GM12878 (cell line): Measurements from ENCODE around the gene KICS2. TPM values are rescaled to one million over a fixed set of nuclear protein-coding genes. Genes with fewer than 3 reads are reported as not detected.

ENCODE experiments used
- ATAC-seq: fragments of 200-7000 bp; cut with Tn5 transposase; 3 replicates; pipeline ENCODE4 v1.9.1; 2020; ENCODE audit warnings: mild to moderate bottlenecking, moderate library complexity
- BruUV-seq: library from RNA; stranded (reverse); fragments of 400-500 nt; replicated peaks from 2 replicates; lab custom pipeline; 2021; lab: Mats Ljungman, UMichigan
- CTCF ChIA-PET: fragments of 300-600 bp; sonication (Branson Sonifier 250); formaldehyde crosslinking; extraction: SDS; loops from one replicate; lab custom pipeline; 2021; ENCODE audit warnings: inconsistent platforms; lab: Yijun Ruan, JAX
- POLR2A ChIA-PET: fragments of 350-600 bp; formaldehyde crosslinking; extraction: SDS; loops from one replicate; lab custom pipeline; 2021; ENCODE audit warnings: inconsistent platforms; lab: Charles Lee
- RAD21 ChIA-PET: fragments of 300-600 bp; sonication (Branson Sonifier 250); formaldehyde crosslinking; loops from one replicate; lab custom pipeline; 2023; ENCODE audit warnings: antibody characterized with exemption; ENCODE audit not compliant: unreplicated experiment; lab: Charles Lee
- SMC1A ChIA-PET: fragments of 300-600 bp; sonication (Branson Sonifier 250); formaldehyde crosslinking; loops from one replicate; lab custom pipeline; 2023; ENCODE audit not compliant: unreplicated experiment, uncharacterized antibody; lab: Charles Lee
- DNase-seq: peaks from one replicate; pipeline ENCODE4 v3.0.0-alpha.2; 2011; ENCODE audit warnings: low read depth, low spot score
- FAIRE-seq: peaks from 3 replicates; lab custom pipeline; 2011; peaks lifted over from hg19 to GRCh38; lab: Jason Lieb, UNC
- H2AFZ ChIP-seq: 2 replicates; pipeline ENCODE4 v1.6.0; 2011; ENCODE audit warnings: low read depth, low read length, control low read depth; ENCODE audit not compliant: control insufficient read depth
- H3K27ac ChIP-seq: 2 replicates; pipeline ENCODE4 v1.5.1; 2011; ENCODE audit warnings: control low read depth; ENCODE audit not compliant: control insufficient read depth, insufficient read depth
- H3K27me3 ChIP-seq, 2 experiments: replicated peaks in 1 of 2; 2 replicates each; pipeline versions ENCODE4 v1.6.0 to v1.6.1; 2011; ENCODE audit warnings: low read length in 1 of 2; ENCODE audit not compliant: control insufficient read depth in 2 of 2, insufficient read depth in 2 of 2
- H3K36me3 ChIP-seq, 2 experiments: 2 replicates each; pipeline ENCODE4 v1.5.1; 2011; ENCODE audit warnings: low read length in 1 of 2; ENCODE audit not compliant: control insufficient read depth in 2 of 2, insufficient read depth in 2 of 2
- H3K4me1 ChIP-seq: 2 replicates; pipeline ENCODE4 v1.6.1; 2011; ENCODE audit warnings: mild to moderate bottlenecking, low read length, moderate library complexity, mixed read lengths; ENCODE audit not compliant: control insufficient read depth, insufficient read depth
- H3K4me2 ChIP-seq: 2 replicates; pipeline ENCODE4 v1.6.0; 2011; ENCODE audit warnings: control low read depth; ENCODE audit not compliant: control insufficient read depth, insufficient read depth
- H3K4me3 ChIP-seq: fragments of 200-600 bp; sonication (generic); 2 replicates; pipeline ENCODE4 v1.5.1; 2016
- H3K79me2 ChIP-seq: 2 replicates; pipeline ENCODE4 v1.6.0; 2011; ENCODE audit warnings: low read length; ENCODE audit not compliant: control insufficient read depth, insufficient read depth
- H3K9ac ChIP-seq: 2 replicates; pipeline ENCODE4 v1.8.0; 2011; ENCODE audit warnings: low read length, control low read depth, mixed read lengths; ENCODE audit not compliant: control insufficient read depth, insufficient read depth
- H3K9me3 ChIP-seq: replicated peaks from 3 replicates; pipeline ENCODE4 v1.5.1; 2011; ENCODE audit warnings: mild to moderate bottlenecking, low read length; ENCODE audit not compliant: control insufficient read depth, insufficient read depth
- H4K20me1 ChIP-seq: 2 replicates; pipeline ENCODE4 v1.6.0; 2011; ENCODE audit not compliant: control insufficient read depth, insufficient read depth
- ATF3 ChIP-seq: IDR thresholded peaks from 2 replicates; pipeline ENCODE4 v1.6.1; 2011; ENCODE audit warnings: low read depth, mild to moderate bottlenecking, low read length, moderate library complexity, borderline replicate concordance; ENCODE audit errors: extremely low read depth
- ELK1 ChIP-seq: IDR thresholded peaks from 2 replicates; pipeline ENCODE4 v1.6.1; 2012; ENCODE audit warnings: low read depth, low read length, improper control_type of control experiment
- FOXK2 ChIP-seq: fragments of 450-650 bp; IDR thresholded peaks from 2 replicates; pipeline ENCODE4 v1.6.1; 2017; ENCODE audit warnings: mild to moderate bottlenecking, moderate library complexity
- GABPA ChIP-seq: IDR thresholded peaks from 2 replicates; pipeline ENCODE4 v1.6.1; 2014; ENCODE audit warnings: antibody characterized with exemption, low read depth, mild to moderate bottlenecking, inconsistent platforms
- HDGF ChIP-seq: fragments of 450-650 bp; IDR thresholded peaks from 2 replicates; pipeline ENCODE4 v1.6.1; 2016; ENCODE audit warnings: antibody characterized with exemption
- HSF1 ChIP-seq: fragments of 150-350 bp; IDR thresholded peaks from 2 replicates; pipeline ENCODE4 v1.6.1; 2014; ENCODE audit warnings: mild to moderate bottlenecking, low read depth, low read length
- NFXL1 ChIP-seq: fragments of 450-650 bp; IDR thresholded peaks from 2 replicates; pipeline ENCODE4 v1.6.1; 2017; ENCODE audit warnings: antibody characterized with exemption, mild to moderate bottlenecking, borderline replicate concordance
- NKRF ChIP-seq: fragments of 450-650 bp; conservative IDR thresholded peaks from 2 replicates; pipeline ENCODE4 v1.6.1; 2017; ENCODE audit warnings: mild to moderate bottlenecking, moderate library complexity
- WRNIP1 ChIP-seq: IDR thresholded peaks from 2 replicates; pipeline ENCODE4 v1.6.1; 2011; ENCODE audit warnings: low read depth, low read length, improper control_type of control experiment, borderline replicate concordance
- WGBS: methylation state at CpG from one replicate; pipeline ENCODE4 v1.1.6; 2016; ENCODE audit warnings: low lambda C conversion rate; ENCODE audit not compliant: insufficient replicate concordance, insufficient coverage; ENCODE audit errors: missing lambda C conversion rate; 5-methylcytosine and 5-hydroxymethylcytosine counted together
- in situ Hi-C: fragments of 300-500 bp; cut with MboI; formaldehyde crosslinking; loops from 9 replicates; pipeline ENCODE4 v1.14.3; 2018; ENCODE audit warnings: mixed read lengths
- intact Hi-C: fragments of 100-400 bp; cut with micrococcal nuclease; formaldehyde crosslinking; loops from one replicate; pipeline ENCODE4 v1.14.2; 2022; ENCODE audit not compliant: unreplicated experiment
- polyA plus RNA-seq, 11 experiments: library from polyadenylated mRNA; depleted of rRNA in 4 of 11; unstranded in 6 of 11; stranded (reverse) in 5 of 11; fragments of >200 nt; fragmentation: Nextera tagmentation in 4 of 11; fragmentation: Illumina TruSeq in 1 of 11; extraction: Ambion mirVana in 4 of 11; extraction: Trizol in 1 of 11; gene quantifications; 1 replicate in 1 of 11; 2 replicates in 10 of 11; pipeline versions ENCODE4 v1.2.1 to v1.2.3, GENCODE V29; 2011 to 2016; ENCODE audit warnings: inconsistent platforms in 2 of 11, missing spikeins in 2 of 11, low read depth in 1 of 11
- small RNA-seq: library from RNA; depleted of rRNA; stranded (forward); fragments of <200 nt; gene quantifications from one replicate; pipeline ENCODE3, GENCODE V24; 2014
- total RNA-seq, 4 experiments: library from RNA; depleted of rRNA in 3 of 4; stranded (reverse); fragments of >200 nt in 3 of 4; fragmentation: Illumina TruSeq in 1 of 4; extraction: Trizol in 1 of 4; gene quantifications; 2 replicates each; pipeline versions ENCODE4 v1.2.1 to v1.2.3, GENCODE V29; 2013 to 2021

The KICS2 gene
- total and polyA plus RNA-seq, 10 of the 15 experiments (the other 5 are each of a cell fraction or from before 2014, with no cell fraction given): 3.9 to 13.1 (median 9.5) TPM

GRCh38 chr12:64173456-64173855, 48.6 kb downstream of the KICS2 start:
- CTCF ChIA-PET: interaction anchor here (0.6 to 2.0 kb wide), 2 partner anchors 22 to 428 kb away, joined by 3 to 5 read pairs; no protein-coding TSS in a partner anchor
- BruUV-seq: no TSS peak
- no peaks in the 10 kb centered on the region for H3K27me3 ChIP-seq
- POLR2A ChIA-PET: no interaction called here
- TF ChIP-seq FOXK2 (no peak), HDGF (no peak), HSF1 (no peak), ATF3 (no peak), WRNIP1 (no peak), NKRF (no peak), ELK1 (no peak), GABPA (no peak), NFXL1 (no peak)
- TF ChIP-seq, all 136 proteins: peak for 0
- Histone ChIP-seq H3K36me3 (no peaks in the 10 kb centered on the region), H3K4me2 (no peak overlapping the region), H3K9ac (no peak overlapping the region), H3K9me3 (no peaks in the 10 kb centered on the region), H2AFZ (no peak overlapping the region), H3K27ac (no peak overlapping the region), H3K79me2 (no peaks in the 10 kb centered on the region), H4K20me1 (no peaks in the 10 kb centered on the region), H3K4me3 (no peak overlapping the region), H3K4me1 (no peaks in the 10 kb centered on the region)
- WGBS: 59% methylated on average over 3 of the region's 3 CpGs
- ChIA-PET RAD21 (no interaction called here), SMC1A (no interaction called here)
- DNase-seq (no peak), ATAC-seq (no peak), FAIRE-seq (no peak)
- intact Hi-C loops: no loop called here
- in situ Hi-C loops: no loop called here

Small RNA genes within 50 kb of the gene (small RNA-seq; reads per million reads assigned to genes)
- gene RNU5A-7P (not detected), gene RNU6-1009P (not detected)

Other genes starting within 250 kb of the KICS2 start
- gene C12orf56, start 168.5 kb upstream of the KICS2 start, total RNA-seq (2014; rRNA removed): not detected in 2 replicates
- not detected in 2 replicates for gene C12orf56, start 168.5 kb upstream of the KICS2 start, total RNA-seq (2014; rRNA removed; fragmentation: Illumina TruSeq; extraction: Trizol)
- not detected in 2 replicates for gene C12orf56, start 168.5 kb upstream of the KICS2 start, total RNA-seq (2021)
- gene C12orf56, start 168.5 kb upstream of the KICS2 start, polyA plus RNA-seq (2011; rRNA removed): not detected in 2 replicates
- gene C12orf56, start 168.5 kb upstream of the KICS2 start, polyA plus RNA-seq (2014; fragmentation: Illumina TruSeq; extraction: Trizol): not detected in 2 replicates
- gene C12orf56, start 168.5 kb upstream of the KICS2 start, polyA plus RNA-seq (2014; fragmentation: Nextera tagmentation; extraction: Ambion mirVana): not detected
- gene C12orf56, start 168.5 kb upstream of the KICS2 start, polyA plus RNA-seq (2014; rRNA removed): not detected in 2 replicates
- gene C12orf56, start 168.5 kb upstream of the KICS2 start, polyA plus RNA-seq (2016; fragmentation: Nextera tagmentation; extraction: Ambion mirVana): not detected
- 48.9 and 51.7 TPM in 2 replicates for gene XPOT, start 182.1 kb upstream of the KICS2 start, total RNA-seq (2014; rRNA removed)
- gene XPOT, start 182.1 kb upstream of the KICS2 start, total RNA-seq (2014; rRNA removed; fragmentation: Illumina TruSeq; extraction: Trizol): 52.3 and 54.7 TPM in 2 replicates
- gene XPOT, start 182.1 kb upstream of the KICS2 start, total RNA-seq (2021): 64.5 and 69.1 TPM in 2 replicates
- 60.0 and 87.4 TPM in 2 replicates for gene XPOT, start 182.1 kb upstream of the KICS2 start, polyA plus RNA-seq (2011; rRNA removed)
- 63.2 and 73.4 TPM in 2 replicates for gene XPOT, start 182.1 kb upstream of the KICS2 start, polyA plus RNA-seq (2014; fragmentation: Illumina TruSeq; extraction: Trizol)
- gene XPOT, start 182.1 kb upstream of the KICS2 start, polyA plus RNA-seq (2014; fragmentation: Nextera tagmentation; extraction: Ambion mirVana): 10 to 100 TPM; 11.9 to 14.8 TPM
- gene XPOT, start 182.1 kb upstream of the KICS2 start, polyA plus RNA-seq (2014; rRNA removed): 33.3 and 40.9 TPM in 2 replicates
- gene XPOT, start 182.1 kb upstream of the KICS2 start, polyA plus RNA-seq (2016; fragmentation: Nextera tagmentation; extraction: Ambion mirVana): 10 to 100 TPM; 54.7 to 66.3 TPM
- gene TBK1, start 229.8 kb upstream of the KICS2 start, total RNA-seq (2014; rRNA removed): 36.1 and 43.8 TPM in 2 replicates
- gene TBK1, start 229.8 kb upstream of the KICS2 start, total RNA-seq (2014; rRNA removed; fragmentation: Illumina TruSeq; extraction: Trizol): 44.7 and 47.1 TPM in 2 replicates
- 22.6 and 28.5 TPM in 2 replicates for gene TBK1, start 229.8 kb upstream of the KICS2 start, total RNA-seq (2021)
- 40.2 and 74.6 TPM in 2 replicates for gene TBK1, start 229.8 kb upstream of the KICS2 start, polyA plus RNA-seq (2011; rRNA removed)
- gene TBK1, start 229.8 kb upstream of the KICS2 start, polyA plus RNA-seq (2014; fragmentation: Illumina TruSeq; extraction: Trizol): 39.2 and 48.0 TPM in 2 replicates
- gene TBK1, start 229.8 kb upstream of the KICS2 start, polyA plus RNA-seq (2014; fragmentation: Nextera tagmentation; extraction: Ambion mirVana): 10 to 100 TPM; 13.4 to 18.0 TPM
- 24.7 and 31.0 TPM in 2 replicates for gene TBK1, start 229.8 kb upstream of the KICS2 start, polyA plus RNA-seq (2014; rRNA removed)
- gene TBK1, start 229.8 kb upstream of the KICS2 start, polyA plus RNA-seq (2016; fragmentation: Nextera tagmentation; extraction: Ambion mirVana): 10 to 100 TPM; 48.2 to 49.3 TPM